ENCODE data around the gene RAB31. TPM values are rescaled to one million over a fixed set of nuclear protein-coding genes. Genes with fewer than 3 reads are reported as not detected.
"Not testable (repeated sequence)": the region's sequence is repeated elsewhere in the genome, so short reads cannot be mapped to it uniquely, and the experiment has no call there.

Gene RAB31
- total and polyA plus RNA-seq, 5 donors = 9.1 to 42.3 (median 24.3) TPM

GRCh38 chr18:9848170-9848879 is 140.2 kb downstream of the RAB31 start:
- intact Hi-C loops (cut with DNase I) = no loop called here
- Histone ChIP-seq H3K9me3 (ENCODE audit: control insufficient read depth, low read length) (no peaks in the 10 kb centered on the region), H3K4me3 (ENCODE audit: low read length) (no peak overlapping the region), H3K4me1 (ENCODE audit: control insufficient read depth, insufficient read depth, low read length) (peaks cover 8% of the 10 kb centered on the region), H3K27me3 (ENCODE audit: control insufficient read depth, insufficient read depth) (no peaks in the 10 kb centered on the region), H3K27ac (ENCODE audit: low read length) (no peak overlapping the region)
- WGBS = 88% methylated on average over 5 of the region's 5 CpGs
- DNase-seq (no peak), ATAC-seq (no peak)

DNA sequence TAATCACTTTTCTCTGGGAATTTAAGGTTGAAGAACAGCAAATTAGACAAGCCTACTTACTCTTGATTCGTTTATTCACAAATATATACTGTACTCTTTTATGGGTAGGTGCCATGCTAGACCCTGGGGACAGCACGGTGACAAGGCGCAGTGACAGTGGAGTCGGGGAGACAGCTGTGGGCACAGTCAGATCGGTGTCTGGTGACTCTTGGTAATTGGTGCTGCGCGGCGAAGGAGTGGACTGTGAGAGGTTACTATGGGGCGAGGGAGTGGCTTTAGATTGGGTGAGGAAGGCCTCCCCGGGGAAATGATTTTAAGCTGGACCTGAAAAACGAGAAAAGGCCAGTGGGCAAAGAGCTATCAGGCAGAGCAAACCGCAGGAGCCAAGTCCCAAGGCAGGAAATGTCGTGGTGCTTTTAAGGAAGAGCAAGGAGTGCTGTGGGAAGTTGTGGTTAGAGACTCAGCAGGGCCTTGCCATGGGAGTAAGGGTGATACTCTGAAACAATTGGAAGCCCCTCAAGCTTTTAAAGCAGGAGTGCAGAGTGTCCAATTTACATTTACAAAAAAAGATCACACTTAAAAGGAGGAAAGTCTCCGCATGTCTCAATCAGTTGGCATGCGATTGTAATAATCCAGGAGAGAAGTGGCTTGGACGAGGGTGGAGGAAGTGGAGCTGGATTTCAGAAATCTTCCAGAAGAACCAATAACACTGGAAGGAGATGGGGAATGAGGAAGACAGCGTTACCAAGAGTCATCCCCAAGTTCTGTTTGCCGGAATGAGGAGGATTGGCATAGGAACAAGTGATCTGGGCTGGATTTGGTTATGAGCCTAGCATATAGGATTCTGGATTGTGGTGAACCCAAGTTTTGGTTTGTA is 141.5 kb downstream of the RAB31 start:
- peak overlapping the region; percentile 34 for H3K27ac ChIP-seq (ENCODE audit: low read length)
- H3K27me3 ChIP-seq (ENCODE audit: control insufficient read depth, insufficient read depth) = no peaks in the 10 kb centered on the region
- H3K4me1 ChIP-seq (ENCODE audit: control insufficient read depth, insufficient read depth, low read length) = peaks cover 8% of the 10 kb centered on the region
- 69% methylated on average over 18 of the region's 18 CpGs for WGBS
- intact Hi-C loops (cut with DNase I) = no loop called here
- no peaks in the 10 kb centered on the region for H3K9me3 ChIP-seq (ENCODE audit: control insufficient read depth, low read length)
- ATAC-seq = peak; percentile 84 to 85
- peak; percentile 53 to 78 (median 76) for DNase-seq
- H3K4me3 ChIP-seq (ENCODE audit: low read length) = no peak overlapping the region

DNA sequence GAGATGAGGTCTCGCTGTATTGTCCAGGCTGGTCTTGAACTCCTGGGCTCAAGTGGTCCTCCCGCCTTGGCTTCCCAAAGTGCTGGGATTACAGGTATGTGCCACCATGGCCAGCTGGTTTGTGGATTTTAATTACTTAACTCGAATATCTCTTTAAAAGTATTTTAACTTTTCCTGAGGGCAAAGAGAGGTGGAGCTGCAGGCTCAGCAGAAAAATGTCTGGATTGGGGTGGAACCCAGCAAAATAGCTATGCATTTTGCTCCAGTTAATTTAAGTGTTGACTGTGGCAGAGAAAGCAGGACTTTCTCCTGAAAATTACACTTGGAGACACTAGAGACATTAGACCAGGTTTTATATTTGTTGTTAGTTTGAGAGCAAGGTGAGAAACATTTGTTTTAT is 142.2 kb downstream of the RAB31 start:
- intact Hi-C loops (cut with DNase I) = no loop called here
- WGBS = 89% methylated on average over 3 of the region's 3 CpGs
- H3K27ac ChIP-seq (ENCODE audit: low read length) = no peak overlapping the region

GRCh38 chr18:9851511-9851910 is 143.4 kb downstream of the RAB31 start:
- WGBS = 75% methylated on average over 2 of the region's 2 CpGs
- peak in 1 of 3 donors; percentile 58 for DNase-seq
- H3K9me3 ChIP-seq (ENCODE audit: control insufficient read depth, low read length) = no peaks in the 10 kb centered on the region
- no peaks in the 10 kb centered on the region for H3K27me3 ChIP-seq (ENCODE audit: control insufficient read depth, insufficient read depth)
- no peak overlapping the region for H3K4me3 ChIP-seq (ENCODE audit: low read length)
- no peak for ATAC-seq
- intact Hi-C loops (cut with DNase I) = no loop called here
- H3K27ac ChIP-seq (ENCODE audit: low read length) = no peak overlapping the region
- H3K4me1 ChIP-seq (ENCODE audit: control insufficient read depth, insufficient read depth, low read length) = peaks cover 8% of the 10 kb centered on the region

More for the DNA sequence above, 142.2 kb downstream of the RAB31 start:
- DNase-seq (no peak), ATAC-seq (no peak)
- H3K27me3 ChIP-seq (ENCODE audit: control insufficient read depth, insufficient read depth) = no peaks in the 10 kb centered on the region
- no peaks in the 10 kb centered on the region for H3K9me3 ChIP-seq (ENCODE audit: control insufficient read depth, low read length)
- H3K4me3 ChIP-seq (ENCODE audit: low read length) = no peak overlapping the region
- H3K4me1 ChIP-seq (ENCODE audit: control insufficient read depth, insufficient read depth, low read length) = peaks cover 10% of the 10 kb centered on the region

- H3K4me1 ChIP-seq (ENCODE audit: control insufficient read depth, insufficient read depth, low read length) = peaks cover 3% of the 10 kb centered on the region
- no peaks in the 10 kb centered on the region for H3K9me3 ChIP-seq (ENCODE audit: control insufficient read depth, low read length)
- ATAC-seq (no peak), DNase-seq (no peak)
- intact Hi-C loops (cut with DNase I) = no loop called here
- no peak overlapping the region for H3K27ac ChIP-seq (ENCODE audit: low read length)
- no peak overlapping the region for H3K4me3 ChIP-seq (ENCODE audit: low read length)
- WGBS = 75% methylated on average over 5 of the region's 5 CpGs
- no peaks in the 10 kb centered on the region for H3K27me3 ChIP-seq (ENCODE audit: control insufficient read depth, insufficient read depth)
Measured at GRCh38 chr18:9852266-9853081, 144.4 kb downstream of the RAB31 start.

DNA sequence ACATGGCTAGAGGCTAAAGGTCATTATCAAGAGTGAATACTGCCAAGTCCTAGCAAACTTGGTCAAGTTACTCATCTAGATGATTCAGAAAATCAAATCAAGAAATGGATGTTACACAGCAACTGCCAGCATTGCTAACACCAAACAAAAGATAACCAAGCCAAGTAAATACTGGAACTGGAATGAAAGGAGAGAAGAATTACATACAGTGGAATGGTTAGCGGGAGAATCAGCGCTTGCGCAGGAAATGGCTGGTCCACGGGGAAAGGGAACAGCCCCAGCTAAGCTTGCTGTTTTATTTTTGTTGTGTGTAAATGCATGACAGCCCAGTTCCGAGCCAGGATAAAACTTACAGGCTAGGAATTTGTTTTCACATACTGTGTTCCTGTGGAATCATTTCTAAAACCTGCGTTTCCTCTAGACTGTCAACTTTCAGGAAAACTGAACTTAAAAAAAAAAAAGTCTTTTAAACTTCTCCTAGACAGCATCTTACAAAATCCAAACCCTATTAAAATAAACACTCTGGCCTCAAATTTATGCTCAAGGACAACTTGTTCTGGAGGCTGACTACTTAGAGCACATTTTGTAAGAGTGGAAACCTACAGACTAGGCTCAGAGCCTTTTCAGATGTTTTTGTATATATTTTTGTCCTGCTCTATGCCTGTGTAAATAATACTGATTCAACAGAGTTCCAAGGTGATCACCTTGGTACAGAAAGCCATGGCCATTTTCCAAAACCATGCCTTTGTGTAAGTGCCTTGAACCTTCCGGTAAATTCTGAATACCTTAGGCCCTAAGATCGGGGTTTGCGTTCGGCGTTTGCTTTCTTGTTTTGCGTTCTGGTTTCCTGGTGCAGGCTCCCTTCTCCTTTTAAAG is 146.9 kb downstream of the RAB31 start:
- ATAC-seq = peak; percentile 38 to 39
- 77% methylated on average over 12 of the region's 12 CpGs for WGBS
- intact Hi-C loops (cut with DNase I) = no loop called here
- Histone ChIP-seq H3K9me3 (ENCODE audit: control insufficient read depth, low read length) (no peaks in the 10 kb centered on the region), H3K27ac (ENCODE audit: low read length) (no peak overlapping the region), H3K4me1 (ENCODE audit: control insufficient read depth, insufficient read depth, low read length) (peaks cover 3% of the 10 kb centered on the region), H3K4me3 (ENCODE audit: low read length) (no peak overlapping the region), H3K27me3 (ENCODE audit: control insufficient read depth, insufficient read depth) (no peaks in the 10 kb centered on the region)
- DNase-seq = no peak

DNA sequence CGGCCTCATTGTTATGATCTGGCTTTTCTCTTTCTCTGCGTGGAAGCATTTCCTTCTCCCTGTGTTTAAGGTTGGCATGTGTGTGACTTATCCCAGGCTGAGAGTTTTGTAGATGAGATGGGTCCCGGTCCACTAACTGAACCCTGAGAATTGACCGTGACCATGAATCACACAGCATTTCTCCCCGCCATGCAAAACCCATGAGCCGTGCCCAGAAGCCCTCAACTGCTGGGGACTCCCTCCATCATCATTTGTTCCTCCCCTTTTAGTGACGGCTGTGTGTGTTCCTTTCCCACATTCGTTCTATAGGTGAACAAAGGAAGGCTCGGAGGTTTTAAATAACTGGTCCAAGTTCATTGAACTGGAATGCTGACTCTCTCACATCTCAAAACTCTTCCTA is 147.6 kb downstream of the RAB31 start:
- intact Hi-C loops (cut with DNase I) = no loop called here
- no peak overlapping the region for H3K4me3 ChIP-seq (ENCODE audit: low read length)
- ATAC-seq = no peak

DNA sequence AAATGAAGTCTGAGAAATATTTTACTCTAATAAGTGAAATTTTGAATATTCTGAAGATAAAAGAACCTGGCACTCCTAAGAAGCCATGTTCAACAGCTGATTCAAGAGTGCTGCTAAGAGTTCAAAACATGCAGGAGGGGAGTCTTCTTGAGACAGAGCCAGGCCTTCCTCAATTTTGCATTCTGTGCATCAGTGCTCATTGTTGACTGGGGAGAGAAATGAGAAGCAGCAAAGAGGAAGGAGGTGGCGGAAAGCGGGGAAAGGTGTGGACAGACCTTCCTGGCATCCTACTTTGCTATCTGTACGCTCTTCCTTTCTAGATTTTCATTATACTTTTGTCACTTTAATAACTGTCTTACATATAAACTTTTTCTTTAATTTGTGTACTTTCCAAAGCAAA is 148.0 kb downstream of the RAB31 start:
- no peaks in the 10 kb centered on the region for H3K27me3 ChIP-seq (ENCODE audit: control insufficient read depth, insufficient read depth)
- ATAC-seq (no peak), DNase-seq (no peak)
- H3K9me3 ChIP-seq (ENCODE audit: control insufficient read depth, low read length) = no peaks in the 10 kb centered on the region
- no peak overlapping the region for H3K27ac ChIP-seq (ENCODE audit: low read length)
- peaks cover 3% of the 10 kb centered on the region for H3K4me1 ChIP-seq (ENCODE audit: control insufficient read depth, insufficient read depth, low read length)
- H3K4me3 ChIP-seq (ENCODE audit: low read length) = no peak overlapping the region
- intact Hi-C loops (cut with DNase I) = no loop called here
- 87% methylated on average over 3 of the region's 3 CpGs for WGBS

More for the DNA sequence above, 147.6 kb downstream of the RAB31 start:
- no peak overlapping the region for H3K27ac ChIP-seq (ENCODE audit: low read length)
- no peaks in the 10 kb centered on the region for H3K27me3 ChIP-seq (ENCODE audit: control insufficient read depth, insufficient read depth)
- peaks cover 3% of the 10 kb centered on the region for H3K4me1 ChIP-seq (ENCODE audit: control insufficient read depth, insufficient read depth, low read length)
- 89% methylated on average over 9 of the region's 9 CpGs for WGBS
- H3K9me3 ChIP-seq (ENCODE audit: control insufficient read depth, low read length) = no peaks in the 10 kb centered on the region
- no peak for DNase-seq

- ATAC-seq; H3K4me3 ChIP-seq (ENCODE audit: low read length); H3K27ac ChIP-seq (ENCODE audit: low read length); H3K4me1 ChIP-seq (ENCODE audit: control insufficient read depth, insufficient read depth, low read length); H3K27me3 ChIP-seq (ENCODE audit: control insufficient read depth, insufficient read depth); DNase-seq; intact Hi-C loops (cut with DNase I); H3K9me3 ChIP-seq (ENCODE audit: control insufficient read depth, low read length): not testable (repeated sequence)
- 96% methylated on average over 4 of the region's 4 CpGs for WGBS
Measured at GRCh38 chr18:9857479-9857998, 149.4 kb downstream of the RAB31 start.

GRCh38 chr18:9858642-9859041 is 150.5 kb downstream of the RAB31 start:
- WGBS = 80% methylated on average over 5 of the region's 5 CpGs

More at GRCh38 chr18:9858642-9859041, 150.5 kb downstream of the RAB31 start:
- Histone ChIP-seq H3K27me3 (ENCODE audit: control insufficient read depth, insufficient read depth) (no peaks in the 10 kb centered on the region), H3K4me3 (ENCODE audit: low read length) (no peak overlapping the region), H3K4me1 (ENCODE audit: control insufficient read depth, insufficient read depth, low read length) (peaks cover 3% of the 10 kb centered on the region), H3K9me3 (ENCODE audit: control insufficient read depth, low read length) (no peaks in the 10 kb centered on the region), H3K27ac (ENCODE audit: low read length) (peak overlapping the region; percentile 46)
- ATAC-seq (peak; percentile 44 to 54), DNase-seq (no peak)
- intact Hi-C loops (cut with DNase I) = no loop called here

Measured in right cardiac atrium (tissue), 5 donors.